Peyer's patch (tissue), 4 donors: ENCODE measurements around the gene METAP1.

Experiments
- CTCF ChIP-seq, 6 experiments: fragments of 450-650 bp in 4 of 6; fragments of 200-600 bp in 2 of 6; sonication (generic) in 1 of 6; IDR thresholded peaks; one replicate each; pipeline ENCODE4 v1.5.1; 2017 to 2019; ENCODE audit warnings: antibody characterized with exemption in 6 of 6, mild to moderate bottlenecking in 3 of 6, moderate library complexity in 1 of 6
- POLR2A ChIP-seq, 2 donors: fragments of 450-650 bp; IDR thresholded peaks; one replicate each; pipeline ENCODE4 v1.5.1; 2017; ENCODE audit warnings: antibody characterized with exemption in 2 of 2, mild to moderate bottlenecking in 2 of 2, moderate library complexity in 2 of 2

- TF ChIP-seq CTCF (IDR thresholded peaks at IDR 0.05) (no peak), POLR2A (IDR thresholded peaks at IDR 0.05) (no peak)
Observed at GRCh38 chr4:99021386-99021785, 25.9 kb downstream of the METAP1 start.
